Occipital lobe (tissue), 2 donors: ENCODE data around the gene SYT3. TPM values are rescaled to one million over a fixed set of nuclear protein-coding genes. Genes with fewer than 3 reads are reported as not detected.
A peak's percentile ranks its signal among the peaks of the same experiment; 100 is the strongest.

Source experiments
- DNase-seq: peaks from one replicate; lab custom pipeline; 2025; lab: John Stamatoyannopoulos, UW
- total RNA-seq: library from RNA; depleted of rRNA; stranded (reverse); fragments of >200 nt; gene quantifications from one replicate; pipeline ENCODE4 v1.2.3, GENCODE V29; 2014

SYT3 gene
- total RNA-seq, 1 donor from 2014 or later, result 17.0 TPM

GRCh38 chr19:50661766-50662650, 22.3 kb upstream of the SYT3 start:
- DNase-seq, result no peak

GRCh38 chr19:50661023-50661422, 21.3 kb upstream of the SYT3 start:
- DNase-seq, result no peak

- no peak for DNase-seq
These were observed 20.3 kb upstream of the SYT3 start for GRCh38 chr19:50660088-50660366.

GRCh38 chr19:50659318-50660087, 19.8 kb upstream of the SYT3 start:
- DNase-seq, result no peak

- peak; percentile 83 for DNase-seq
These were observed 19.0 kb upstream of the SYT3 start for GRCh38 chr19:50658441-50659317.

GRCh38 chr19:50657712-50658440, 18.2 kb upstream of the SYT3 start:
- peak; percentile 100 for DNase-seq

GRCh38 chr19:50657222-50657669, 17.6 kb upstream of the SYT3 start:
- no peak for DNase-seq

GRCh38 chr19:50654882-50655281, 15.2 kb upstream of the SYT3 start:
- no peak for DNase-seq

GRCh38 chr19:50652722-50653121, 13.0 kb upstream of the SYT3 start:
- no peak for DNase-seq

GRCh38 chr19:50651174-50651573, 11.5 kb upstream of the SYT3 start:
- DNase-seq, result no peak

GRCh38 chr19:50649433-50650391, 10.0 kb upstream of the SYT3 start, which contains the start of gene C19orf81:
Gene C19orf81 (plus strand): TSS chr19:50649445. CDS start chr19:50649445, 0 bp downstream.
- no peak for DNase-seq

- no peak for DNase-seq
These were observed 9.0 kb upstream of the SYT3 start for GRCh38 chr19:50648659-50649058.

- no peak for DNase-seq
These were observed 8.4 kb upstream of the SYT3 start for GRCh38 chr19:50647879-50648615.

GRCh38 chr19:50646074-50646807, 6.6 kb upstream of the SYT3 start:
- no peak for DNase-seq

- DNase-seq, result no peak
These were observed 5.4 kb upstream of the SYT3 start for GRCh38 chr19:50645107-50645506.

GRCh38 chr19:50644315-50644915, 4.7 kb upstream of the SYT3 start:
- DNase-seq, result no peak

- DNase-seq, result no peak
These were observed 687 bp upstream of the SYT3 start for GRCh38 chr19:50640368-50640767.

GRCh38 chr19:50638600-50638999, 1.1 kb downstream of the SYT3 start:
- no peak for DNase-seq
